ENCODE measurements around the gene CBS.
"Not testable (repeated sequence)": the region's sequence is repeated elsewhere in the genome, so short reads cannot be mapped to it uniquely, and the experiment has no call there.

DNA sequence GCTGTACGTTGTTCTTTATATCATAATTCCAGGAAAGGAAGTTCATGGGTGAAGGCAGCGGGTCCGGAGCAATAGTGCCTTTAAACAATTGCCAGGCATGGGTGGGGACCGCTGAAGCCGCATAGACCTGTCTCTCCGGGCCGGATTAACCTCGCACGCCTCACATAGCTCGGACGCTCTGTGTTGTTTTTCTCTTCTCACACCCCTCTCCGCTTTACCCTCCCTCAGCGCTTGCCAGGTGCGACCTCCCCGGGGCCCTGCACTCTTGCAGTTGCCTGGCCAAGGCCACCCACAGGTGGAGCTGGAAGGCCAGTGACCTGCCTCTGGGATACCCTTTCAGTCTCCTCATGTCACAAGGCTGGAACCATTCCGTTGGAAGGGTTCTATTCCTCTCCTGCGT lies 32.5 kb upstream of the CBS start:
- TF ChIP-seq CTCF (conservative IDR thresholded peaks at IDR 0.05 in 1 of 2, IDR thresholded peaks at IDR 0.05 in 1 of 2; ENCODE audit: extremely low read depth in 1 of 2, insufficient read depth in 1 of 2, low read depth in 1 of 2, low read length in 2 of 2); EZH2 (IDR thresholded peaks at IDR 0.05; ENCODE audit: borderline replicate concordance, low read length): not testable (repeated sequence)

All from mammary epithelial cell (primary cell).